ENCODE results near the gene TVP23C. TPM values are rescaled to one million over a fixed set of nuclear protein-coding genes. Genes with fewer than 3 reads are reported as not detected.
"Not testable (repeated sequence)": the region's sequence is repeated elsewhere in the genome, so short reads cannot be mapped to it uniquely, and the experiment has no call there.

TVP23C gene
- total RNA-seq, 1 experiment from 2014 or later = 14.1 TPM

- no TSS peak for BruUV-seq (replicated peaks)
- H3K9me2 ChIP-seq (ENCODE audit: insufficient read depth) = no peaks in the 10 kb centered on the region
- H3K4me1 ChIP-seq (ENCODE audit: control insufficient read depth in 1 of 2, insufficient read depth in 2 of 2, low read length in 2 of 2) = peaks cover 3 to 18% of the 10 kb centered on the region in 2 experiments; a peak in 3 of 4 replicates
- ATAC-seq (no peak), DNase-seq (ENCODE audit: low read depth, low spot score) (no peak)
- ChIA-PET POLR2A (no interaction called here), CTCF (no interaction called here), RAD21 (ENCODE audit: low non-redundant PET in 1 of 2, low total read pairs in 2 of 2, uncharacterized antibody in 2 of 2, unreplicated experiment in 2 of 2) (no interaction called here)
- H2AFZ ChIP-seq (ENCODE audit: low read depth, low read length, poor library complexity, severe bottlenecking) = no peak overlapping the region
- no peaks in the 10 kb centered on the region for H3K36me3 ChIP-seq (ENCODE audit: control insufficient read depth in 1 of 2, insufficient read depth in 2 of 2, low read length in 2 of 2)
- H3K4me2 ChIP-seq (ENCODE audit: low read length) = no peak overlapping the region
- no peak overlapping the region for H3K4me3 ChIP-seq (replicated peaks in 1 of 2; ENCODE audit: low read depth in 1 of 2, low read length in 2 of 2)
- H3K9ac ChIP-seq (ENCODE audit: low read length) = no peak overlapping the region
- no peak for TF ChIP-seq EZH2 (IDR thresholded peaks at IDR 0.05)
- H4K20me1 ChIP-seq (ENCODE audit: insufficient read depth) = no peaks in the 10 kb centered on the region
- no peaks in the 10 kb centered on the region for H3K9me3 ChIP-seq (ENCODE audit: control insufficient read depth in 1 of 2, insufficient read depth in 1 of 2, low read depth in 1 of 2, low read length in 2 of 2)
- H3K79me2 ChIP-seq (ENCODE audit: insufficient read depth, low read length) = no peaks in the 10 kb centered on the region
- H3K27me3 ChIP-seq (ENCODE audit: insufficient read depth, low read length) = no peaks in the 10 kb centered on the region
- H3K27ac ChIP-seq (ENCODE audit: low read depth, low read length) = no peak overlapping the region
- intact Hi-C loops (cut with micrococcal nuclease) = no loop called here
Measured at GRCh38 chr17:15507001-15507400, 56.3 kb downstream of the TVP23C start.

DNA sequence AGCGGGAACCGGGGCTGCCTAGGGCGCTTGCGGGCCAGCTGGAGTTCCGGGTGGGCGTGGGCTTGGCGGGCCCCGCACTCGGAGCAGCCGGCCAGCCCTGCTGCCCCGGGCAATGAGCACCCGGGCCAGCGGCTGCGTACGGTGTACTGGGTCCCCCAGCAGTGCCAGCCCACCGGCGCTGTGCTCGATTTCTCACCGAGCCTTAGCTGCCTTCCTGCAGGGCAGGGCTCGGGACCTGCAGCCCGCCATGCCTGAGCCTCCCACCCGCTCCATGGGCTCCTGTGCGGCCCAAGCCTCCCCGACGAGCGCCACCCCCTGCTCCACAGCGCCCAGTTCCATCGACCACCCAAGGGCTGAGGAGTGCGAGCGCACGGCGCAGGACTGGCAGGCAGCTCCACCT, 57.6 kb downstream of the TVP23C start:
- H3K36me3 ChIP-seq (ENCODE audit: control insufficient read depth in 1 of 2, insufficient read depth in 2 of 2, low read length in 2 of 2); H4K20me1 ChIP-seq (ENCODE audit: insufficient read depth); intact Hi-C loops (cut with micrococcal nuclease); H2AFZ ChIP-seq (ENCODE audit: low read depth, low read length, poor library complexity, severe bottlenecking); POLR2A ChIA-PET; DNase-seq (ENCODE audit: low read depth, low spot score); H3K79me2 ChIP-seq (ENCODE audit: insufficient read depth, low read length); RAD21 ChIA-PET (ENCODE audit: low non-redundant PET in 1 of 2, low total read pairs in 2 of 2, uncharacterized antibody in 2 of 2, unreplicated experiment in 2 of 2); H3K27ac ChIP-seq (ENCODE audit: low read depth, low read length); H3K9ac ChIP-seq (ENCODE audit: low read length); H3K4me2 ChIP-seq (ENCODE audit: low read length); ATAC-seq; BruUV-seq (replicated peaks); H3K9me2 ChIP-seq (ENCODE audit: insufficient read depth); H3K27me3 ChIP-seq (ENCODE audit: insufficient read depth, low read length); CTCF ChIA-PET; H3K4me3 ChIP-seq (replicated peaks in 1 of 2; ENCODE audit: low read depth in 1 of 2, low read length in 2 of 2); H3K9me3 ChIP-seq (ENCODE audit: control insufficient read depth in 1 of 2, insufficient read depth in 1 of 2, low read depth in 1 of 2, low read length in 2 of 2): not testable (repeated sequence)
- H3K4me1 ChIP-seq (ENCODE audit: control insufficient read depth in 1 of 2, insufficient read depth in 2 of 2, low read length in 2 of 2) = peaks cover 3 to 14% of the 10 kb centered on the region in 2 experiments; a peak in 3 of 4 replicates

DNA sequence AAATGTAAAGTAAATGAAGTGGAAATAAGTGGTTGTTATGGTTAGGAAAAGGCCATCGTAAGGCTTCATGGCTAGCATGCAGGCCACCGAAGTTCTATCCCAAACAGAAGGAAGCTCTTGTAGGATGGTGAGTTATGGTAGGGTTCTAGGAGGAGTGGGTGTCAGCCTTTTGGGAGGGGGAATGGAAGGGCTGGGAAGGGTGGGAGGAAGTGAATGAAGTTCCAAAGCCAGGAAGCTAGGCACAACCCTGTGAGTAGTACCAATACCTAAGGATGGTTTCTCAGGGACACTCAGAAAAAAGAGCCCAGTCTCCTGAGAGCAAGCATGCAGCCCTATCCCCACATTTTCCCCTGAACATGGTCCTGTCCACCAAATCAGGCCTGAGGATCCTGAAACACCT, 59.6 kb downstream of the TVP23C start:
- H4K20me1 ChIP-seq (ENCODE audit: insufficient read depth) = no peaks in the 10 kb centered on the region
- DNase-seq (ENCODE audit: low read depth, low spot score) = no peak
- ChIA-PET RAD21 (ENCODE audit: low non-redundant PET in 1 of 2, low total read pairs in 2 of 2, uncharacterized antibody in 2 of 2, unreplicated experiment in 2 of 2) (no interaction called here), CTCF (interaction anchor here (0.8 to 2.1 kb wide), 8 partner anchors 10 to 328 kb away, joined by 3 to 77 read pairs (median 6); no protein-coding TSS in a partner anchor), POLR2A (no interaction called here)
- H3K36me3 ChIP-seq (ENCODE audit: control insufficient read depth in 1 of 2, insufficient read depth in 2 of 2, low read length in 2 of 2) = no peaks in the 10 kb centered on the region
- intact Hi-C loops (cut with micrococcal nuclease) = loop anchor here (1.0 kb wide), 1 partner anchor 243 kb away; no protein-coding TSS in a partner anchor
- no peak overlapping the region for H2AFZ ChIP-seq (ENCODE audit: low read depth, low read length, poor library complexity, severe bottlenecking)
- H3K27ac ChIP-seq (ENCODE audit: low read depth, low read length) = no peak overlapping the region
- H3K79me2 ChIP-seq (ENCODE audit: insufficient read depth, low read length) = no peaks in the 10 kb centered on the region
- no peaks in the 10 kb centered on the region for H3K9me2 ChIP-seq (ENCODE audit: insufficient read depth)
- no TSS peak for BruUV-seq (replicated peaks)
- no peak overlapping the region for H3K9ac ChIP-seq (ENCODE audit: low read length)
- no peaks in the 10 kb centered on the region for H3K27me3 ChIP-seq (ENCODE audit: insufficient read depth, low read length)
- H3K4me2 ChIP-seq (ENCODE audit: low read length) = no peak overlapping the region
- H3K4me3 ChIP-seq (replicated peaks in 1 of 2; ENCODE audit: low read depth in 1 of 2, low read length in 2 of 2) = no peak overlapping the region
- no peaks in the 10 kb centered on the region for H3K9me3 ChIP-seq (ENCODE audit: control insufficient read depth in 1 of 2, insufficient read depth in 1 of 2, low read depth in 1 of 2, low read length in 2 of 2)
- peaks cover 3 to 5% of the 10 kb centered on the region in 2 experiments; a peak in 3 of 4 replicates for H3K4me1 ChIP-seq (ENCODE audit: control insufficient read depth in 1 of 2, insufficient read depth in 2 of 2, low read length in 2 of 2)
- no peak for ATAC-seq
- TF ChIP-seq SRF (IDR thresholded peaks at IDR 0.05; ENCODE audit: low read depth) = no peak
- TF ChIP-seq FOSL1 (IDR thresholded peaks at IDR 0.05; ENCODE audit: low read depth) = no peak
- TF ChIP-seq CBX3 (IDR thresholded peaks at IDR 0.05; ENCODE audit: low read depth) = no peak
- TF ChIP-seq SP1 (IDR thresholded peaks at IDR 0.05; ENCODE audit: low read depth) = no peak
- TF ChIP-seq RAD21 (IDR thresholded peaks at IDR 0.05; ENCODE audit: low read depth) = no peak
- no peak for TF ChIP-seq YY1 (IDR thresholded peaks at IDR 0.05; ENCODE audit: extremely low read depth, insufficient replicate concordance, low read depth, low read length)
- no peak for TF ChIP-seq EGR1 (IDR thresholded peaks at IDR 0.05; ENCODE audit: low read depth)
- TF ChIP-seq TCF7L2 (IDR thresholded peaks at IDR 0.05; ENCODE audit: borderline replicate concordance, extremely low read depth, insufficient read depth, insufficient read length) = no peak
- TF ChIP-seq POLR2AphosphoS5 (IDR thresholded peaks at IDR 0.05; ENCODE audit: low read depth, low read length) = no peak
- TF ChIP-seq, protein P1, sequence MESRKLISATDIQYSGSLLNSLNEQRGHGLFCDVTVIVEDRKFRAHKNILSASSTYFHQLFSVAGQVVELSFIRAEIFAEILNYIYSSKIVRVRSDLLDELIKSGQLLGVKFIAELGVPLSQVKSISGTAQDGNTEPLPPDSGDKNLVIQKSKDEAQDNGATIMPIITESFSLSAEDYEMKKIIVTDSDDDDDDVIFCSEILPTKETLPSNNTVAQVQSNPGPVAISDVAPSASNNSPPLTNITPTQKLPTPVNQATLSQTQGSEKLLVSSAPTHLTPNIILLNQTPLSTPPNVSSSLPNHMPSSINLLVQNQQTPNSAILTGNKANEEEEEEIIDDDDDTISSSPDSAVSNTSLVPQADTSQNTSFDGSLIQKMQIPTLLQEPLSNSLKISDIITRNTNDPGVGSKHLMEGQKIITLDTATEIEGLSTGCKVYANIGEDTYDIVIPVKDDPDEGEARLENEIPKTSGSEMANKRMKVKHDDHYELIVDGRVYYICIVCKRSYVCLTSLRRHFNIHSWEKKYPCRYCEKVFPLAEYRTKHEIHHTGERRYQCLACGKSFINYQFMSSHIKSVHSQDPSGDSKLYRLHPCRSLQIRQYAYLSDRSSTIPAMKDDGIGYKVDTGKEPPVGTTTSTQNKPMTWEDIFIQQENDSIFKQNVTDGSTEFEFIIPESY (IDR thresholded peaks at IDR 0.05; ENCODE audit: extremely low read depth, insufficient replicate concordance, low read length) = no peak
- no peak for TF ChIP-seq JUND (IDR thresholded peaks at IDR 0.05)
- TF ChIP-seq CEBPB (IDR thresholded peaks at IDR 0.05; ENCODE audit: low read depth) = no peak
- TF ChIP-seq ELF1 (IDR thresholded peaks at IDR 0.05; ENCODE audit: borderline replicate concordance, low read depth) = no peak
- TF ChIP-seq SIN3A (IDR thresholded peaks at IDR 0.05; ENCODE audit: low read depth) = no peak

All from HCT116 (cell line).